Stimulated activated CD4-positive, alpha-beta T cell treated with anti-CD3 and anti-CD28 coated beads, TNF-alpha, amount 100 ng/mL, for 4 hours (primary cell): Measurements from ENCODE around the gene SIX6.

Experiments
- DNase-seq, 3 experiments: peaks; one replicate each; pipeline ENCODE4 v3.0.0-alpha.2; 2020; ENCODE audit warnings: low read depth in 3 of 3

The SIX6 gene

DNA sequence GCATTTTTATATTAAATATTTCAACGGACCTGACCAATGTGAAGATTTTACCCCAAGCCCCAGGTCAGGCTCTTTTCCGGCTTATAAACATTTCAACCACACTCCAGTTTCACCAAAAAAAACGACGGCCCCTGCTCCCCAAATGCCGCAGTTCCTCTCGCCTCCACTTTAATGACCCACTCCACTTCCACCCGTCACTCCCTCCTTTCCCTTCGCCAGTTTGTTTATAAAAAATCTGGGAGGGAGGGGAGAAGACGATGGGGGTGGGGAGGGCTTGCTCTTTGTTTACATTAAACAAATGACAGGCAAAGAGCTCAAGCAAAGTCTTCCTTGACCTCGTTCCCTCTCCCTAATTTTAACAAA lies 5.4 kb downstream of the SIX6 start:
- no peak for DNase-seq

DNA sequence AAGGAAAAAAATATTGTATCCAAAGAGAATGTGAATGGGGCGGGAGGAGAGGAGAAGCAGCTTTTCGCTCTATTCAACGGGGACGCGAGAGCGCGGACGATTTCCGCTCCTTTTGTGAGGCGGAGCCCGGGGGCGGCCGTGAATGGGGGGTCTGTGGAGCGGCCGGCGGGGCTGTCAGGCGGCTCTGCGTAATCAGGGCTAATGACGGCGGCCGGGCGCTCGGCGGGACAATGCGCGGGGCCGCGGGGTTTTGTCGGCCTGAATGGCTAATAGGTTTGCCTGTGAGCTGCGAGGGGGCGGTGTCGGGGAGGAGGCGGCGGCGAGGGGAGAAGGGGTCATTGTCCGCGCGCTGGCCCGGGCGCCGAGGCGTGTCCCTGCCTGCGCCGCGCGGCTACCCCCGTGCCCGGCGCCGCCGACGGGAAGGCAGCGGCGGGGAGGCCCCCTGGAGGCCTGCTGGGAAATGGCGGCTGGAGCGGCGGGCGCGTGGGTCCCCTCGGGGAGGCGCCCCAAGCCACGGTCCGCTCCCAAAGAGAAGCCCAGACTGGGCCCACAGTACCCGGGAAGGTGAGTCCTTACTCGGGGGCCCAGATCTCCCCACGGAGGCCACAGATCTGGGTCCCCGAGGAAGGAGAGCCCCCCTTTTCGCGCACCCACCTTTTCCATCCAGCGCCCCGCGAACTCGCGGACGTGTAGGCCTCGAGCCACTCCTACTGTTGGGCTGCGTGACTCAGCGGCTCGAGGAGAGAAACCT lies 6.0 kb downstream of the SIX6 start:
- no peak for DNase-seq

DNA sequence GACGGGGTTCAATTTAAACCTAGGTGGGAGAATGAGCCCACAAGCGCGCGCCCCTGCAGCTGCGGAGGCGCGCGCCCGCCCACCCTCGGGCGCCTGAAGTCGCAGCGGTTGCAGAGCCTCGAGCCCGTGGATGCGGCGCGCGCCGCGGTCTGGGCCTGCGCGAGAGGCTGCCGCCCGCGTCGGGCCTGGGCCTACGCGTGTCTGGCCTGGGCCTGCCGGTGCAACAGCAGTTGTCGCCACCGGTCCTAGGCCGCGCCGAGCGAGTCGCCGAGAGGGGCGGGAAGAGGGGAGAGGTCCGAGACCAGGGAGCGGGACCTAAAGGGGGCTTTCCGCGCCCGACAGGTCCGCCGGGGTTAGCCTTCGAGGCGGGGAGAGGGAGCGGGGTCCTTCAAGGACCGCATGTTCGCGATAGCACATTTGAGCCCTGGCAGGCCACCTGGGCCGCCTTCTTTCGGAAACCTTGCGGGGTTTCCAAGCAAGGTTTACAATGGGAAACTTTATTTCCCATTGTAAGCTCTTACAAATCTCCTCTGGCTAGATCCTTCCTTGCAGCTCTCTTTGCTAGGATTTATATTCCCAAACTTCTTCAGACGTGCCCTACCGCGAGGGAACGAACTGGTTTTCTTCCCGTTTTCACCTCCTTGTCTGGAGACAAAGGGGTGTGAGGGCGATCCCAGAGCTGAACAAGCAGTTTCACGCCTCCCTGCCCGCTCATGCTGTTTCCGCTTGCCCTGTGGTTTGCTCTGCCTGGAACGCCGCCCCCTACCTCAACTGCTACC lies 6.8 kb downstream of the SIX6 start:
- no peak for DNase-seq

DNA sequence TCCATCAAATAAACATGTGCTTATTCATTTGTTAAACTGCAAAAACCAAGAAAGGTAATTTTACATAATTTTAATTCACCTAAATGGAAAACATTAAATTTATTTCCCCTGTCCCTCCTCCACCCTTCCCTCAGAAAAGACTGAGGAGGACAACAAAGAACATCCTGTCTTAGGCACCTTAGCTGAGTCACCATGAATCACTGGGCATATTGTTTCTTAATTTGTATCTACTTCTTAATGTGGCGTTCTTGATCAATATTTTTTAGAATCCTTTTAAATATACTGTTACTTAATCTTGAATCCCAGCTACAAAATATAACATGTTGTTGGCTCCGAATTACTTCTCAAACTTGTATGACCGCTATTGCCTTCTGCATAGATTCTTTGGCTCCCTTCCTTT lies 23.5 kb downstream of the SIX6 start:
- DNase-seq, result no peak

DNA sequence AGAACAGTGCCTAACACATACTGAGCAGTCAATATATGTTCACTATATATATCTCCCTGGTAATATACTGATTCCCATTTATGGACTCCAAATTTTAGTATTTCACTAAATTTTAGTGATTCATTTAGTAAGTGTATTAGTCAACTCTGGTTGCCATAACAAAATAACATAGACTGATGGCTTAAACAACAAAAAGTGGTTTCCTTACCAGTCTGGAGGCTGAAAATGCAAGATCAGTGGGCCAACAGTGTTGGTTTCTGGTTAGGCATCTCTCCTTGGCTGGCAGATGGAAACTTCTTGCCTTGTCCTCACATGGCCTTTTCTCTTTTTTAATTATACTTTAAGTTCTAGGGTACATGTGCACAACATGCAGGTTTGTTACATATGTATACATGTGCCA lies 28.7 kb downstream of the SIX6 start:
- DNase-seq, result no peak

DNA sequence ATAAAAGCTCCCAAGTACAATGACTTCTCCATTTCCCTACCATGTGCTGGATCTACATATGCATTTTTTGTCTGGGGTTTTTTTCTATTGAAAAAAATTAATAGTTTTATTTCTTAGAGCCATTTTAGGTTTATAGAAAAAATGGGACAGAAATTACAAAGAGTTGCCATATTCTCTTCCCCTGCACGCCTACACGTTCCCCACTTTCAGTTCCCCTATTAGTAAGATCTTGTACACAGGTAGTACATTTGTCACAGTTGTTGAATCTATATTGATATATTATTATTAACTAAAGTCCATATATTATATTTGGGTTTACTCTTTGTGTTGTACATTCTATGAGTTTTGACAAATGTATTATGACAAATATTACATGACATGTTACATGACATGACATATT lies 35.7 kb downstream of the SIX6 start:
- no peak for DNase-seq

DNA sequence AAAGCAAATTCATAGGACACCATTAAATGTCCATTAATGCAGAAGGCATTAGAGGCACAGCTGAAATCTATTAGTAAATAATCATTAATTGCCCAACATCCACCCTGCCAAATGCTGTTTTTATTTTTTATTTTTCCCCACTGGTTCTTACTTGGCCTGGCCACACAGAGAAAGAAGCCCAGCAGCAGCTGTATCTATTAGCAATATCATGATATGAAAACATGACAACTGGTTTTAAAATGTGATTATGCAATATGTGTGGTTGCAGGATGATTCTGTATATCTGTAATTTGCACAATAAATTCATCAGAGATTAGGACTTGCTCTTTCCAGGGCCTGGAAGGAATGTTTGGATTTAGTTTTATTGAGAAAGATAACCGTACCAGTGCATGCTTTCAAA lies 44.9 kb downstream of the SIX6 start:
- DNase-seq, result no peak

DNA sequence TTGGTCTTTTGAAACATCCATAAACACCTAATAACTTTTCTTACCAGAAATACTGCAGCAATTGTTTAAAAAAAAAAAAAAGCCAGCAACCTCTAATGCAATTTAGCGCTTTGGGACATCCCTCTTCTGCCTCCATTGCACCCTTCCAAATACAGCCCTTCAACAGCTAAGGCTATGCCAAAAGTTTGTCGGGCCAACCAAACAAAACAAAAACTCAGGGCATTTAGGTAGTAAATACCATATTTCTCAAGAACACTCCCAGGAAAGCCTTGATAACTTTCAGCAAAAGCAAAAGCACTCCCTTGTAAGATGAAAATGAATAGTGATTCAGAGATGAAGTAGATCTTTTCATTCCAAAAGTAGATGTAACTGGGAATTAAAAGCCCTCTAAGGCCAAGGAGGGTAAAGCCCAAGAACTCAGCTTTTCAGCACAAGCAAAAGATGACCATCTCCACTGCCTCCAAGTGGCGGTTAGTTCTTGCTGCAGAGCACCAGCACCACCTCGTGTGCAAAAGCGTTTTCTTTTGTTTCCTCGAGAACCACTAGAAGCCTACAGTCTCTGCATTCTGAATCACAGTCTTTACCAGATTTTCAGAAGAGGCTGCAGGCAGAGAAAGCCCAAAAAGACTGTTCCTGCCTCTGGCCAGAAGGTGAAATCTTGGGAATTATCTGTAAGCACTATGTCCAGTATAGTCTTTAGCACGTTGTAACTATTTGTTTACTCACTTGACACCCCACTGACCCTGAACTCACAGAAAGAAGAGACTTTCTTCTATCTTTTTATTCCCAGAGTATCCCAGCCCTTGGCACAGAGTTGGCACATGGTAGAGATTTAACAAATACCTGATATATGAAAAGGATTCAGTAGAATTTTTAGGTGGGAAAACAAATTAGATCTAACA lies 53.1 kb downstream of the SIX6 start:
- DNase-seq, result no peak
